Ascending aorta (tissue), 2 donors: ENCODE data around the gene NBEA. TPM values are rescaled to one million over a fixed set of nuclear protein-coding genes. Genes with fewer than 3 reads are reported as not detected.
A peak's percentile ranks its signal among the peaks of the same experiment; 100 is the strongest.

ENCODE experiments used
- DNase-seq, 2 donors: peaks; one replicate each; pipeline ENCODE4 v3.0.0-alpha.2; 2019; ENCODE audit warnings: low spot score in 2 of 2
- H3K27ac ChIP-seq, 2 donors: fragments of 200-600 bp; sonication (generic); one replicate each; pipeline ENCODE4 v1.5.1; 2016 to 2017; ENCODE audit warnings: mild to moderate bottlenecking in 1 of 2
- H3K27me3 ChIP-seq: fragments of 200-600 bp; sonication (generic); one replicate; pipeline ENCODE4 v1.5.1; 2017
- H3K36me3 ChIP-seq, 2 donors: fragments of 200-600 bp; sonication (generic); one replicate each; pipeline ENCODE4 v1.5.1; 2016
- H3K4me1 ChIP-seq, 2 donors: fragments of 200-600 bp; sonication (generic); one replicate each; pipeline ENCODE4 v1.5.1; 2016 to 2017; ENCODE audit warnings: mild to moderate bottlenecking in 1 of 2
- H3K4me3 ChIP-seq, 2 donors: fragments of 200-600 bp; sonication (generic); one replicate each; pipeline ENCODE4 v1.5.1; 2016 to 2017; ENCODE audit warnings: mild to moderate bottlenecking in 1 of 2
- H3K9me3 ChIP-seq, 2 donors: fragments of 200-600 bp; sonication (generic); one replicate each; pipeline ENCODE4 v1.5.1; 2016
- intact Hi-C: fragments of 100-400 bp; cut with DNase I; formaldehyde crosslinking; loops from one replicate; pipeline ENCODE4 v1.15.1; 2023
- total RNA-seq: library from RNA; depleted of rRNA; stranded (reverse); fragments of >200 nt; gene quantifications from one replicate; pipeline ENCODE4 v1.1.0, GENCODE V29; 2016
- TF ChIP-seq, protein P1 (sequence below), 3 experiments: fragments of 200-600 bp in 2 of 3; fragments of 450-650 bp in 1 of 3; sonication (generic) in 2 of 3; IDR thresholded peaks; one replicate each; pipeline ENCODE4 v1.5.1; 2016 to 2019; ENCODE audit warnings: antibody characterized with exemption in 3 of 3, mild to moderate bottlenecking in 1 of 3, moderate library complexity in 1 of 3

NBEA gene
- total RNA-seq, 1 donor from 2014 or later: 1.6 TPM

DNA sequence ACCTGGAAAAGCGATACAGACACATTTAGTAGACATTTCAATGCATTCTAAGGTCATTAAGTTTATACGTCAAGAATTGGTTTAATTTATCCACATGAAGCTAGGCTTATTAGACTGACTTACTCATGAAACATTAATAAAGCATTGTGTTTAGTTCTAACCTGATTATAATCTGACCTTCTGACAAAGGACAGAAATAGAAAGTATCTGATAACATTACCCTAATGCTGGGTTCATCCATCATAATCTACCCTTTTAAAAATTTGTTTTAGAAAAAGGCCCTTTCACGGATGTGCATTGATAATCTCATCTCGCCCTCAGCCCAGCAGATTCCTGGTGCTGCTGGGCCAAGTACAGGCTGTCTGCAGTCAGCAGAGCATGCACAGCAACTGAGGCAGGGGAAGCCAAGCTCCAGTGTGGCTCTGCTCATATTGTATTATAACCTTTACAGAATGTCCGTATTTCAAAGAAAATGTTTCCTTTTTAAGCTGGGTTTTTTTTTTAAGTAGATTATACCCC lies 676.6 kb downstream of the NBEA start:
- no peak for DNase-seq
- H3K27me3 ChIP-seq: no peaks in the 10 kb centered on the region
- intact Hi-C loops: no loop called here

DNA sequence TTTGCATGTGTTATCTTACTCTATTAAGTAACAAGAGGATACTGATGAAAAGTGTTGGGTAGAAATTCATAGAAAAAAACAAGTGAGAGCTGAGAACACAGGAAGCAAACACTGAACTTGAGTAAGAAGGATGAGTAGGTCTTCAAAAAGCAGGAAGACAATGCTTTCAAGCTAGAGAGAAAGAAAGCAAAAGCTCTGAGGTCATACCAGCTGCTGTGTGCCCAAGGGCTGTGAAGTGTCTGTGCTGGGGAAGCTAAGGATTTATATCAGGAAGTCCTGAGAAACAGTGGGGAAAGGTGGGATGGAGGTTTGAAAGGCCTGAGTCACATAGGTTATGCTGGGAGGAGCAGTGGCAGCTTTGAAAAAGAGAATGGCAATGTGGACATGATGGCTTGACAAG lies 679.9 kb downstream of the NBEA start:
- no peaks in the 10 kb centered on the region for H3K27me3 ChIP-seq
- TF ChIP-seq, protein P1, sequence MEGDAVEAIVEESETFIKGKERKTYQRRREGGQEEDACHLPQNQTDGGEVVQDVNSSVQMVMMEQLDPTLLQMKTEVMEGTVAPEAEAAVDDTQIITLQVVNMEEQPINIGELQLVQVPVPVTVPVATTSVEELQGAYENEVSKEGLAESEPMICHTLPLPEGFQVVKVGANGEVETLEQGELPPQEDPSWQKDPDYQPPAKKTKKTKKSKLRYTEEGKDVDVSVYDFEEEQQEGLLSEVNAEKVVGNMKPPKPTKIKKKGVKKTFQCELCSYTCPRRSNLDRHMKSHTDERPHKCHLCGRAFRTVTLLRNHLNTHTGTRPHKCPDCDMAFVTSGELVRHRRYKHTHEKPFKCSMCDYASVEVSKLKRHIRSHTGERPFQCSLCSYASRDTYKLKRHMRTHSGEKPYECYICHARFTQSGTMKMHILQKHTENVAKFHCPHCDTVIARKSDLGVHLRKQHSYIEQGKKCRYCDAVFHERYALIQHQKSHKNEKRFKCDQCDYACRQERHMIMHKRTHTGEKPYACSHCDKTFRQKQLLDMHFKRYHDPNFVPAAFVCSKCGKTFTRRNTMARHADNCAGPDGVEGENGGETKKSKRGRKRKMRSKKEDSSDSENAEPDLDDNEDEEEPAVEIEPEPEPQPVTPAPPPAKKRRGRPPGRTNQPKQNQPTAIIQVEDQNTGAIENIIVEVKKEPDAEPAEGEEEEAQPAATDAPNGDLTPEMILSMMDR (IDR thresholded peaks at IDR 0.05): no peak
- no peaks in the 10 kb centered on the region for H3K4me1 ChIP-seq
- no peak overlapping the region for H3K27ac ChIP-seq
- DNase-seq: no peak
- H3K36me3 ChIP-seq: no peaks in the 10 kb centered on the region
- intact Hi-C loops: no loop called here
- no peak overlapping the region for H3K4me3 ChIP-seq
- no peaks in the 10 kb centered on the region for H3K9me3 ChIP-seq

More for the DNA sequence above, 676.6 kb downstream of the NBEA start:
- TF ChIP-seq, protein P1 (IDR thresholded peaks at IDR 0.05): no peak
- Histone ChIP-seq H3K36me3 (no peaks in the 10 kb centered on the region), H3K4me1 (no peaks in the 10 kb centered on the region), H3K9me3 (no peaks in the 10 kb centered on the region), H3K4me3 (no peak overlapping the region), H3K27ac (no peak overlapping the region)

DNA sequence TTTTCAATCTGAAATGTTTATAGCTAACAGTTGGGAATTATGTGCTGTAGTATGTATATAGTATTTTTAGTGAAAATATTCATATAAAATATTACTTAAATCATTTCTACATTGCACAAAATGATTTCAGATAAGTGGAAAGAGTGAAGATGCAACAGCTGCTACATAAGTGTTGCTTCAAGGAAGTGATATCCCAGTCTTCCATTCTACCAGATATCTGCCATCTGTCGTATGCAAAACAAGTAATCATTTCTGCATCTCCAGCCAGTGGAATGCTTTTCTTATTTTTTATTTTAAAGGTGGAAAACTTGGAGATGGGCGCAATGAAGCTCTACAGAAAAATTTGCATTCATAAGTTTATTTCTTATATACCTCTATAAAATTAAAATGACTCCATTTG lies 687.0 kb downstream of the NBEA start:
- no peak for DNase-seq
- intact Hi-C loops: no loop called here
- Histone ChIP-seq H3K4me1 (no peaks in the 10 kb centered on the region), H3K27me3 (no peaks in the 10 kb centered on the region), H3K4me3 (no peak overlapping the region), H3K27ac (no peak overlapping the region), H3K36me3 (no peaks in the 10 kb centered on the region), H3K9me3 (no peaks in the 10 kb centered on the region)
- TF ChIP-seq, protein P1 (IDR thresholded peaks at IDR 0.05): no peak

- TF ChIP-seq, protein P1 (IDR thresholded peaks at IDR 0.05): peak in 2 of 3 experiments; percentile 45 to 51
- Histone ChIP-seq H3K4me3 (no peak overlapping the region), H3K27ac (no peak overlapping the region), H3K36me3 (no peaks in the 10 kb centered on the region), H3K4me1 (no peaks in the 10 kb centered on the region), H3K27me3 (no peaks in the 10 kb centered on the region), H3K9me3 (no peaks in the 10 kb centered on the region)
- intact Hi-C loops: loop anchor here (5.0 to 10.0 kb wide), 2 partner anchors 154 to 332 kb away; no protein-coding TSS in a partner anchor
- DNase-seq: no peak
Observed at GRCh38 chr13:35630551-35631275, 688.6 kb downstream of the NBEA start.

DNA sequence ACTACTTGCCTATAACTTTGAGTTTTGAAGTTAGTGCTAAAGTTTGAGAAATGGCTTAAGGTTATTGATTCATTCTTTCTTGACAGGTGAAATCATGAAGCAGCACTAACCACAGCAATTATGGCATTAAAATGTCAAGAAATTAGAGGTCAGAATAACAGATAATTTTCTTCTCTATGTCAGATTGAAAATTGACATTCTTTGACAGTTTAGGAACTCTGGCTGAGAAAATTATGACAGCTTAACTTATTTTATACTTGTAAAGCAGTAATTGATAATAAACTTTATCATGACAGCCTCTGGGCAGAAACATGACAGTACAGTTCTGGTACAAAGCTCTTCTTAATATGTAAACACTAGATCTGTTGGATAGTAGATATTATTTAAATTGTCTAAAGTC lies 689.6 kb downstream of the NBEA start:
- TF ChIP-seq, protein P1 (IDR thresholded peaks at IDR 0.05): no peak
- intact Hi-C loops: loop anchor here (5.0 to 10.0 kb wide), 2 partner anchors 153 to 331 kb away; no protein-coding TSS in a partner anchor
- Histone ChIP-seq H3K4me1 (no peaks in the 10 kb centered on the region), H3K4me3 (no peak overlapping the region), H3K36me3 (no peaks in the 10 kb centered on the region), H3K9me3 (no peaks in the 10 kb centered on the region), H3K27ac (no peak overlapping the region), H3K27me3 (no peaks in the 10 kb centered on the region)
- DNase-seq: no peak
